ENCODE results near the gene CCNA2.

CCNA2 gene

DNA sequence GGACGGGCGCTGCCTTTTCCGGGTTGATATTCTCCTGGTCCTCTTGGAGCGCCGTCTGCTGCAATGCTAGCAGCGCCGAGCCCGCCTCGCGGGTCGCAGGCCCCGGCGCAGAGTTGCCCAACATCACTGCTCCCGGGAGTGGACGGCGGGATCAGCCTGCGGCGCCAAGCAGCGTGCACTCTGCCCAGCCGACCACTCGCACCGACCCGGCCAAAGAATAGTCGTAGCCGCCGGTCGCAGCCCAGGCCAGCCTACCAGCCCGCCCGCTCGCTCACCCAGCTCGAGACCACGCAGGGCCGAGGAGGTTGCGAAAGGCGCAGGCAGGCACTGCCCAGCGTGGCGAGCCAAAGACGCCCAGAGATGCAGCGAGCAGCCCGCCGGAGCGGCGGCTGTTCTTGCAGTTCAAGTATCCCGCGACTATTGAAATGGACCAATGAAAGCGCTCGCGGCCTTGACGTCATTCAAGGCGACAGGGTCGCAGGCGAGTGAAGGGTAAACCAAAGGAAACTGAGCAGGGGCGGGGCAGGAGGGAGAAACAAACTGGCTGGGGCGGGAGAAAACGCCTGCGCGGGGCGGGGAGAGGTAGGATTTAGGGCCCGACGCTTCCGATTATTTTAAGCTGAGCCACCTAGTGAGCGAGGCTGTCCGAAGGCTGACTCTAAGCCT is at the start of gene CCNA2:
TSS of gene CCNA2 (minus strand) at position 379 of the 666 bp plus-strand sequence. CDS start at position 124, 255 bp downstream.
- DNase-seq: peak; percentile 93

DNA sequence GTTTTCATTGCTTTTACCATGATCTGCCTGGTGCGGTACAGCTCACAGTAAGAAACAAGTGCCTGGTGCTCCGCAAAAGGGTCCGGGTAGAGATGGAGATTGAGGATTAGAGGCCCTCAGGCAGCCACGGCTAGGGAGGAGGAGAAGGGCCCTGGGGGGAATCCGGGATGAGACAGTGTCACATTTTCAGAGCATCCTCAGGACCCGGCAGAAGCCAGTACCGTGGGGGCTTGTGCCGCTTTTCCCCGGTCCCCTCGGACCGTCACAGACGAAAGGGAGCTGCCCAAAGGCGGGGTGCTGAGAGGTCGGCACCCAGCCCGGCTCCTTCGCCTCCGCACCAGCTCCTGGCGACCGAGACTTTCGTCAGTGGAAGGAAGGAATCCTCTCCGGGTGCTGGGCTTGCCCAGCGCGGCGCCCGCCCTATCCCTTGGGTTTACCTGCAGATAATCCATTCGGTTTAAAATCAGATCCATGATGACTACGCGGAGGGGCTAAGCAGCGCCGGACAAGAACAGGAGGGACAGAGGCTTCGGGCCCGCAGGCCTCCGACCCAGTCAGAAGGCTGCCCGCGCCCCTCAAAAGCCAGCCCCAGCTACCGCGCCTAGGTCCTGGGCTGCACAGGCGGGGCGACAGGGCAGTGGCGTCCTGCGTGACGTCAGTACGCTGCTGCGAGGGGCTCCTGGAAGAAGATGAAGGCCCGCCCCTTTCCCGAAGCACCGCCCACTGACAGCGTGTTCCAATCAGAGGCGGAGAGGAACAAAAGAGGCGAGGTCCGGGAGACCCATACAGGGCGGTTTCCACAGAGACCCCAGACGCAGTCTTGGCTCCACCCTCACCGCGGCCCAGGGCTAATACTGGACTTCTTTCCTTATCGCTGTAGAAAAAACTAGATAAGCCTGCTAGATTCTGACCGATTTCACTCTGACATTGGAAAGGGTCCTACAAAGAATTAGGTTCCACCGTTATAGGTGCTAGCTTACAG is 46.4 kb upstream of the CCNA2 start, which contains the start of gene BBS7:
TSS of gene BBS7 (minus strand) at position 634 of the 982 bp plus-strand sequence. CDS start at position 473, 161 bp downstream.
- peak; percentile 97 for DNase-seq

DNA sequence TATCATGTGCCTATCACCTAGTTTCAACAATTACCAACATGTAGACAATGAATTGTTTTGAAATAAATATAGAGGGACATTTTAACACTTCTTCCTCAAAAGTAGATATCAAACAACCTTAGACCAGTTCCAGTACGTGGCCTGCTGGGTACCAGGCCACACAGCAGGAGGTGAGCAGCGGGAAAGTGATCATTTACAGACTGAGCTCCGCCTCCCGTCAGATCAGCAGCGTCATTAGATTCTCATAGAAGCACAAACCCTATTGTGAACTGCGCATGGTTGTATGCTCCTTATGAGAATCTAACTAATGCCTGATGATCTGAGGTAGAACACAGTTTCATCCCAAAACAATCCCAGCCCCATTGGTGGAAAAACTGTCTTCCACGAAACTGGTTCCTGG is 40.1 kb upstream of the CCNA2 start:
- no peak for DNase-seq

DNA sequence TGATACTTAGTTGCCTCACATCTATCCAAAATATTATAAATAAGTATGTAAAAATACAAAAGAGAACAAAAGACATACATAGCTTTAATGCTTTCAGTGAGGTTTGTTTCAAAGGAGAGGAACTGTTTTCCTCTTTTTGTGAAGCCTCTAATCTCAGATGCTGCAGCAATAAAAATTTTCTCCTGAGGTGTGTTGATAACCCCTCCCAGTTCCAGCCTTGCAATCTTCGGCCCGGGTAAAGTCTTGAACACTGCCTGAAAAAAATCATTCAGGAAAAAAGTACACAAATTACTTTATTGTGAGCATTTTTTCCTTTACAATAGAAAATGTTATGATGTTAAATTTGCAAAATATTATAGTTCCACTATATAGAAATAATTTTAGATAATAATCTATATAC is 37.7 kb upstream of the CCNA2 start:
- no peak for DNase-seq

DNA sequence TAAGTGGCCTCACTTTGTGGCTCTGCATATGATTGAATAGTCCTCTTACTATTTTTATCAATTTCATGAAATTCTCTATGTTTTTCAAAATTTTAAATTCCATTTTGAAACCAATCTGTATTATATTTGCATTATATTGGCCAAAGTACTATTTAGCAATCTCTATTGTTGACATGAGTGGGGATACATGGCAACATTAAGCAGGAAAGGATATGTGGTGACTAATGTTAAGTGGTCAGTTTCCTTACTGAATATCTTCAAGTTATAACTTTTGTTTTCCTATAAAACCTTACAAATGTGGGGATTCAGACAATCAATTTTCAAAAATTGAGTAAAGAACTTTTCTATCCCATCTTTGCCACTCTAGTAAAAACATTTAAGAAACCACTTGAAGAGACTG is 36.4 kb upstream of the CCNA2 start:
- DNase-seq: no peak

DNA sequence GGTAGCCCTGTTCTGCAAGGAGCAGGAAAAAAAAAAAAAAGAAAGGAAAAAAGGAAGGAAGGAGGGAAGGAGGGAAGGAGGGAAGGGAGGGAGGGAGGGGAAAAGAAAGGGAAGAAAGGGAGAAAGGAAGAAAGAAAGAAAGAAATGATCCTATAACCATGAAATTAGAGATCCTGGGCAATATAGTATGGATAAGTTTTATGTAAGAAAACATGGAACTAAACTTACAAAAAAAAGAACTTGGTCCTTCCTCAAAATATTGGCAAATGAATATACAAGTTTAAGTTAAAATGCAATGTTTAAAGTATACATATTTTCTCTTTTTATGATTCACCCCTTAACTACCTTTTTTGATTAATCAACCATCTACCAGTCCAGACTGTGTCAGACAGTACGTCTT is 27.7 kb upstream of the CCNA2 start:
- DNase-seq: no peak

DNA sequence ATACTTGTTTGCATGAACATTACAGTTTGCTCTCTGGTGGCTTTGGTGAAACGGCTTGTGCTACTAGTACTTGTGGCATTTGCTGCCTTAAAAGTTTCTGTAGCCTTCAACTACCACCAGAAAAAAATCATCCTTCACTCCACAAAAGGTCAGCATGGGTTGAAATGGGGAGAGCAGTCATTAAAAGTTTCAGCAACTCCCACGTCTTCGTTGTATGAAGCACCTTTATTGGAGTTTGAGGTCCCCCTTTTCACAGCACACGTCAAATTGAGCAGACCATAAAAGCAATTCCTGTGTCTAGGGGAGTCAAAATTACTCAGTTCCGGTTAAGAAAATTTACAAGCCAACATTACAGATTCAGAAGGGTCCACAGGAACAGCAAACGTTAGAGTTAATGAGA is 23.0 kb upstream of the CCNA2 start:
- DNase-seq: no peak

DNA sequence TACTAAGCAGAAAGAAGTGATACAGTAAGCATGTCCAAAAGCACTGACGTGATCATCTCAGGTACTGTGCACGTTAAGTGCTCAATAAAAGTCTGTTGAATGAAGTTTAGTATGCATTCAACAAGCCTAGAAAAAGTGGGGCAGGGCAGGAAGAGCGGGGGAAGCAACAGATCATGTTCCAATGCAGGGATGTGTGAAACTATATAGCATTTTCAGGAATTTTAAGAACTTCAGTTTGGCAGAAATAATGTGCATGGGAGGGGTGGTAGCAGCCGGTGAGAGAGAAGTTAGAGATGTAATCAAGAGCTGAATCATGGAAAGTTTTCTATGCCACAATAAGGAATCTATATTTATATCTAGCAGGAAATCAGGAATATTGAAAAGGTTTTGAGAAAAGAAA is 19.2 kb upstream of the CCNA2 start:
- no peak for DNase-seq

DNA sequence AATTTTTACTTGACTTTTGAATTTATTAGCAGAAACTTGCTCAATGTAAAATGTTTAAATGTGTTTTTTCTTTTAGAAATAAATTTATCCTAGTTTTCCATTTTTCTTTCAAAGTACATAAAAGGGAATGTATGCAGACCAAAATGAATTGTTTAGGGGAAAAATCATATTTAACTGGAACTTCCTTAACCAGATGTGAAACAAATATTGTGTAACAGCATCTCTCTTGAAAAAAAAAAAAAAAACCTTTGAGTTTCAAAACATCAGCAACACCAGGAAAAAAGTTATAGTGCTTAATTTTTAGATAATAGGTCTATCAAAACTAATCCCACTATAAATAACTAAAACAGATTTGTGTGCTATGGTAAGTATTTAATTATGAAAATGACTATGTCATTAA is 14.5 kb upstream of the CCNA2 start:
- DNase-seq: no peak

DNA sequence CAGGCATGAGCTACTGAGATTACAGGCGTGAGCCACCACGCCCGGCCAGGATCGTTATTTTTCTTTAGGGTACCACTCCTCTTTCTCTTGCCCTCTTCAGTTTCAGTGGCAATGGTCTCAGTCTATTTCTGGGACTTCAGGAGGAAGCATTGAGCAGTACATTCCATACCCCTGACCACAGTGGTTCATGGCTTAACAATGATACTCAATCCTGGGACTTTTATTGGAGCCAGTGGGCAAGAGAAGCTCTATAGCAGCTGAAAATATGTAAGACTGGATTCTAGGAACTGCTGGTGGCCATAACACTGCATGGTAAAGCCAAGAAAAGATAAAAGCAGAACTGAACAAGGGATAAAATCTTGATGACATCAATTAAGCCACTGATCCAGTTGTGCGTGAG is 5.8 kb upstream of the CCNA2 start:
- DNase-seq: no peak

DNA sequence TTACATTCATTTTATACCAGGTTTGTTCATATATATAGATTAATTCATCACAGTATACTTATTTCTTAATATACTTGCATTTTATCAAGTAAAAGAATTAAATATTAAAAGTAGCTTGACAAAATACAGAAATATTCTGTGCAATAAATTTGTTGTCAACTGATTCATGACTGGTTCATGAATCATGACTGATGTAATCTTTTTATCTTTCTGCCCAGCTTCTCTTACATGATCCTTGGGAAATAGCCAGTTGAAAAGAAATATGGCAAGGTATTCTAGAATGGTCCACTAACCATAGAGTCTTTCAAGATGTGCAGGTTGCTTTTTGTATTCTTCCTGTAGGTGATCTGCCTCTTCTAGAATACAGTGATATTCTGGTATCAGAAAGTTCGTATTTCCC is 4.2 kb upstream of the CCNA2 start:
- DNase-seq: no peak

DNA sequence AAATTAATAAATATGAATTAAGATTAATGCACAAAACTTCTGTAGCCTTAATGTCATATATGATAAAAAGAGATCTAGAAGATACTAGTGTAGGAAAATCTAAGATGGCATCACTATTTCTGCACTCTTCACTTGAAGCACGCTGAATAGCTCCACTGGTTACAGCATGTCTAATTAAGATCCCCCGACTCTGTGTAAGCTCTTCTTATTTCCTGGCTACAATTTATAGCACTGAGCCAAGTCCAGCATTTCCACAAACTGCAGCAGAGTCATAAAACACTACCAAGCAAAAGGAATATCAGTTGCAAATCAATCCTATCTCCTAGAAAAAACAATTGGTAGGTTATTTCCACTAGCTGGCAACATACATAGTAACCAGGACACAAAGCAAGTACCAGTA is 1.3 kb upstream of the CCNA2 start:
- DNase-seq: no peak

DNA sequence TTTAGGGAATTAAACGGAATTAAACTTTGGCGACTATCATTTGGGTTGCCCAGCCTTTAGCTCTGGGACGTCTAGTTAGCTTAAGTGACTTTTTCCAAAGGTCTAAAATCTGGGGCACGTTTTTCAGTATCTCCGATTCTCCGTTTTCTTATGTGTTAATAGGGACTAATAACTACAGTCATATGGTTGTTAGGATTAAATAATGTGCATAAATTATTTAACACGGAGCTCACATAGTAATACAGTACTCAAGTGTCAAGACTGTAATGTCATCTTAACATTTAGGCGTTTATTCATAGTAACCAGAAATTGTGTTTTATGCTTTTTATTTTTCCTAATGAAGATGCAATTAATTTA is 466 bp upstream of the CCNA2 start:
- no peak for DNase-seq

DNA sequence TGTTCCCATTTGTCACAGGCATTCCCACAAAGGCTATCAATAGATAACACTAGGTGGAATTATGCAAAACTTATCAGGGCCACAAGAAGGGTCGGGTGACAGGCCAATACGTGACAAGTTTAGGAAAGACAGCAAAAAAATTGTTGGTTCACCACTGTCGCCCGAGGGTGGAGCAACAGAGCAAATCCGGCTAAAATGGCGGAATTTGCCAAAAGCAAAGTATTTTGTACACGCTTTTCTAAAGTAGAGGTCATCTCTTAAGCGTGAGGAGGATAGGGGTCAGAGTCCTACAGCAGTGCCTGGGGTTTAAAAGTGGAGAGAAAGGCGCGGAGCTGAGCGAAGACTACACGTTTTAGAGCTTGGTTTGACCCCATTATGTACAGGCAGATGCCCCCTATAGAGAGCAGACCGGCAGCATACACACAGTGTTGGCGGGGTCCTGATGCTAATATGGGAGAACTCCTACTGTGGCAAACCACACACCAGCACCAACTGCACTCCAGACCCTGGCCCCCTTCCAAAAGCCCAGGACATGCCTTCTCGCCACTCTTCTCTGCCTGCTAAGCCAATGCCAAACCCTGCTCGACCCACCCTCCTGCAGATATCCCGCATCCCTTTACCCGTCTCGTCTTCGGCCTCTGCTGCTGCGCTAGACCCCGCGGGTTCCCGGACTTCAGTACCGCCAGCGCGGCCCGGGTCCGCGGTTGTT is 733 bp downstream of the CCNA2 start:
- no peak for DNase-seq

DNA sequence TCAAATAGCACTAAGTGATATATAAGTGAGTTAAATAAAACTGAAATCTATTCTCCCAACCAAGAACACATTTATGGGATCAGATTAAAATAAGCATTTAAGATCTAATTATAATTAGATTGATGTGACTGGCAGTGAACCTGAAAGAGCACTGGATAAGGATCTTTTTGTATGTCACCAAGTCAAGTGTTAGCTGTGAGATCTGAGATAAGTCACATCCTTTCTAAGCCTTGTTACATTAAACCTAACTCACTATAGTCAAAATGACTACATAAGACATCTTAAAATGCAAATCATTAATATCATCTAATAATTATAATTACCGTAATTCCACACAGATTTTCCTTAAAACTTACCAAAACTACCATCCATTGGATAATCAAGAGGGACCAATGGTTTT is 1.6 kb downstream of the CCNA2 start:
- DNase-seq: no peak

DNA sequence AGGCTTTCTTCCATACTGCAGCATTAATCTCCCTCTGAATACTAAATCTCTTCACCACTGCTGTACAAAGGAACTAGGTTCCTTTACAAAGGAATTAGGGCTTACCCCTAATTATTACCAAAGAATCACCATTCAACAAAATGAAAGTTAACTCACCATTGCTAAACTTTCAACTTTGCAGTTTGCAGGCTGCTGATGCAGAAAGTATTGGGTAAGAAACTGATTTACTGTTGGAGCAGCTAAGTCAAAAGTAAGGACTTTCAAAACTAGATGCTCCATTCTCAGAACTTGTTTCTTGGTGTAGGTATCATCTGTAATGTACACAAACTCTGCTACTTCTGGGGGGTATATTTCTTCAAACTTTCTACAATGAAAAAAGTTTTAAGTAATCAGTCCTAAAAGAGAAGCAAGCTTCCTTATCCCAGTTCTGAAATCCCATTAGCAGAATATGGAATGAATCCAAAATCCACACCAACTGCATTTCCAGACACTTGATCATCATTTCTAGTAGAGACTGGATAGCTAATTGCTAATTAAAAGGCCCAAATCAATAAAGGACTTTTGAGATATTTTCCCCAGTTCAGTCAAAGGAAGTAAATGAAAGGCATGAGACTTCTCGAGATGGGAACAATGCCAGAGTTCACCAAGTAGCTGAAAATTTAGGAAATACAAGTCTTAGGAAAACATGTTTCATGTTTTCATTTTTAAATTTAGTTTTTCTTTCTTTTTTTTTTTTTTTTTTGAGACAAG is 4.3 kb downstream of the CCNA2 start:
- no peak for DNase-seq

DNA sequence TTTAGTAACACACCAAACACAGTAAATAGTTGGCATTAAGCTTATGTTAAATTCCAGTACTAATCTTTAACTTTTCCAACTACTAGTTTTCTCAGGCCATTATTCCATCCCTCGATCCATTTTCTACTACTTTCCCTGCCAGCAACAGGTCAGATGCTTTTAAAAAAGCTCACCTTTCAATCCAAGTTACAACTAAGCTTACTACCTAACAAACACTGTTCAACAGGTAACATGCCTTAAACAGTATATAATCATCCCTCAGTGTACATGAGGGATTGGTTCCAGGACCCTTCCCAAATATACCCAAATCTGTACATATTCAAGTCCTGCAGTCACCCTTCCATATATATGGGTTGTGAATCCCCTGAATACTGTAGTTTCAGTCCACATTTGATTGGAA is 5.5 kb downstream of the CCNA2 start:
- no peak for DNase-seq

DNA sequence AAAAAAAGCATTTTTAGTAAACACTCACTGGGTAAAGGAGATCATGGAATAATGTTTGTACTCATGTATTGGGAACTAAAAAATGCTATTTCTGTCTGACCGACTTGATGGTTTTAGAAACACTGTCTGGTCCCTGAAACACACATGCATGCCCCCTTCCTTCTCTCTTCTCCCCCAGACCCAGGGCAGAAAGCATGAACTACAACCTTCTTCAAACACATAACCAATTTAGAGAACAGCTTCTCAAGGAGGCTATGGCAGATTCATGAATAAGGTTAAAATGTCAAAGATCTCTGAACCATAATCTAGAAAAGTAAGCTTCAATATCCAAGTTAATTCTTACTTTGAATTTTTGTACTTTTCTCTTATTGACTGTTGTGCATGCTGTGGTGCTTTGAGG is 6.0 kb downstream of the CCNA2 start:
- DNase-seq: no peak

DNA sequence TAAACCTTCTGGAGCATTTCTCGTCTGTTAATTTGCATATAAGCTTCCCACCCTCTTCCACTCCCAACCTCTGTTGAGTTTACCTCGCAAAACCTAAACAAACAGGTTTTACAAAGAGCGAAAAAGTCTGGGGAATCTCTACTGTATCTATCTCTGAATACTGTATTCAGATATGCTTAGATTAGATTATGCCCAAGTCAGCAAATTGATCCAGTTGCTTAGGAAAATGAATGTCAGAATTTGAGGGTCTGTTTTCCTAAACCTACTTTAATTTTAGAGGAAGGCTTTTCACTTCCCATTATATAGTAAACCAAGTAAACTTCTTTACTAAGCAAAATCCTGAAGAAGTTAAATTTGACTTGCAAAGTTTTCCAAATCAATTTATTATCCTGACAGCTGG is 6.7 kb downstream of the CCNA2 start:
- no peak for DNase-seq

DNA sequence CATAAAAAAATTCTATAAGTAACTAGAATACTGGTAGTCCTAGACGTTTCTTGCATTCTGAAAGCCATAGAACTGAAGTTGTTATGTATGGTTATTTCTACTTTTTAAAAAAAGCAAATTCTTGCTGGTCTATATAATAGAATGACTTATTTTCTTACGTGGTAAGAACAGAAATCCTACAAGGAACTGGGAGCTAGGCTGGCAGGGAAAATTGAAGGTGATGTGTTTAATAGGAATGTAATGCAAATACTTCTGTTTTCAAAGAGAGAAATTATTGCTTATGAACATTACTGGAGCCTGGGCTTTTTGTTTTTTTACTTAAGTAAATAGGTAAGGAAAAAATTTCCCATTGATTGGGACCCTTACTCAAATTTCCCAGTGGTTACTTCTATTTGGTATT is 8.9 kb downstream of the CCNA2 start:
- DNase-seq: no peak

DNA sequence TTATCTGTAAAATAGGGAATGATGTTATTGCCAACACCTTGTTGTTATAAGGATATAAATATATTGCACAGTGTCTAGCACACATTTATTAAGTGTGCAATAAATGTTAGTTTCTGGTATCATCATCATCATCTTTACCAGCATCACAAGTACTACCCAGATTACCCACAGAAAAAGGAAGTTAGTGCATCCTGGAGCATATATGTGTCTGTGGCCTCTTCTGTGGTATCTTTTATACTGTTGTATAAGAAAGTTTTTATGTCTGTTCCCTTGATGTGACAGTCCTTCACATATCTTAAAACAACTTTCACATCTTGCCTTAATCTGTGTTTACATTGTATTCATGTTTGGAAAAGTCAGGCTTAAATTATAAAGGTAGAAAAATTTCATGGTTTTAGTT is 12.6 kb downstream of the CCNA2 start:
- no peak for DNase-seq

DNA sequence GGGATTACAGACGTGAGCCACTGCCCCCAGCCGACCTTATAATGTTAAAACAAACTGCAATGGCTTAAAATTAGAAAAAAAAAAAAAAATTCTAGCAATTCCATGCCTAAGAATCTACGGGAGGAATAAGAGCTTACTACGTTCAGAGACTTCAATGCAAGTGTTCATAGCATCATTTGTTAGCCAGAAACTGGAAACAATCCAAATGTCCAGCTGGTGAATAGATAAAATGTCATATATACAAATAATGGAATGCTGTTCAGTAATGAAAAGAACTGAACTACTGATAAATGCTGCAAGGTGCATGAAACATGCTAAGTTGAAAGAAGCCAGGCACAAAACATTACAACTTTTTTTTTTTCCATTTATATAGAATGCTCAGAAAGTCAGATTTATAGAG is 17.3 kb downstream of the CCNA2 start:
- DNase-seq: no peak

DNA sequence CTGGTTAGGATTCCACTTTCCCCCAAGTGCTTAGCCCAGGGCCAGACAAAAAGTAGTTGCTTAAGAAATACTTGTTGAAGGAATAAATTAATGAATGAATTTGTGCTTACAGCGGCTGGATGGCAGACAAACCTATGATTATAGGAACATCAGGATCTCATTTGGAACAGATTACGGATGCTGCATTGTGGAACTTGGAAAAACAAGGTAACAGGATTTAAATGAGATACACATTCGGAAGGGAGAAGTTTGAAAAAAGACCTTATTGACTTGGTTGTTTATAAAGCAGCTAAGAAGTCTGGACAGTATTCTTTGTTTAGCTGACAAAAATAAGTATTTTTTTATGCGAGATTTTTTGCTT is 22.0 kb downstream of the CCNA2 start:
- no peak for DNase-seq
